SU-DHL-6 (cell line): ENCODE data around the gene VAMP5.

Experiments
- EZH2phosphoT487 ChIP-seq: fragments of 200-600 bp; sonication (generic), shearing (Covaris generic); conservative IDR thresholded peaks from 2 replicates; pipeline ENCODE4 v1.6.1; 2018; ENCODE audit warnings: mild to moderate bottlenecking, antibody characterized with exemption, low read length, moderate library complexity, mixed read lengths
- TF ChIP-seq, protein P1 (sequence below): fragments of 200-600 bp; sonication (generic); IDR thresholded peaks from one replicate; pipeline ENCODE4 v1.5.1; 2017; ENCODE audit warnings: antibody characterized with exemption, mild to moderate bottlenecking, low read length, moderate library complexity; ENCODE audit not compliant: insufficient read depth, poor library complexity, severe bottlenecking

DNA sequence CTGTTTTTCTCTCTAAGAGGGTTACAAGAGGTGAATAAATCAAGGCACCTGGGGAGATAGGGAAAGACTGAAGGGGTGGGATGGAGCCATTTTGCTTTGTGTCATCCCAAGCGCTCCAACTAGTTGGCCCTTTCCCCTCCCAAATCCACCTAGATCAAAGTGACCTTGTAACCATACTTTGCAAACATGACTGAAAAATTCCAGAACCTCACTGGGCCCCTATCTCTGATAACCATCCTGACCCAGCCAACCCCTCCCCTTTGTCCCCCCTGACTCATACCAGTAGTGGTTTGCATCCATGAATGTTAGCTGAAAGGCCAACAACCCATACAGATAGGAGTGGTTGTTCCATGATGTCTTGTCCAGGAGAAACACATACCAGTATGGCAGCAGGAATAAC is 26.1 kb upstream of the VAMP5 start:
- TF ChIP-seq, protein P1, sequence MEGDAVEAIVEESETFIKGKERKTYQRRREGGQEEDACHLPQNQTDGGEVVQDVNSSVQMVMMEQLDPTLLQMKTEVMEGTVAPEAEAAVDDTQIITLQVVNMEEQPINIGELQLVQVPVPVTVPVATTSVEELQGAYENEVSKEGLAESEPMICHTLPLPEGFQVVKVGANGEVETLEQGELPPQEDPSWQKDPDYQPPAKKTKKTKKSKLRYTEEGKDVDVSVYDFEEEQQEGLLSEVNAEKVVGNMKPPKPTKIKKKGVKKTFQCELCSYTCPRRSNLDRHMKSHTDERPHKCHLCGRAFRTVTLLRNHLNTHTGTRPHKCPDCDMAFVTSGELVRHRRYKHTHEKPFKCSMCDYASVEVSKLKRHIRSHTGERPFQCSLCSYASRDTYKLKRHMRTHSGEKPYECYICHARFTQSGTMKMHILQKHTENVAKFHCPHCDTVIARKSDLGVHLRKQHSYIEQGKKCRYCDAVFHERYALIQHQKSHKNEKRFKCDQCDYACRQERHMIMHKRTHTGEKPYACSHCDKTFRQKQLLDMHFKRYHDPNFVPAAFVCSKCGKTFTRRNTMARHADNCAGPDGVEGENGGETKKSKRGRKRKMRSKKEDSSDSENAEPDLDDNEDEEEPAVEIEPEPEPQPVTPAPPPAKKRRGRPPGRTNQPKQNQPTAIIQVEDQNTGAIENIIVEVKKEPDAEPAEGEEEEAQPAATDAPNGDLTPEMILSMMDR: no peak
- no peak for TF ChIP-seq EZH2phosphoT487
